Ovary (tissue), 9 donors: ENCODE data around the gene SLC38A10. TPM values are rescaled to one million over a fixed set of nuclear protein-coding genes. Genes with fewer than 3 reads are reported as not detected.

Experiments
- DNase-seq, 5 donors: peaks; one replicate each; pipeline ENCODE4 v3.0.0-alpha.2; 2019 to 2020
- H3K27ac ChIP-seq, 2 donors: fragments of 200-600 bp; one replicate each; pipeline versions ENCODE4 v1.5.1 to v1.8.0; 2019 to 2022
- H3K27me3 ChIP-seq: fragments of 200-600 bp; one replicate; pipeline ENCODE4 v1.8.0; 2022
- H3K36me3 ChIP-seq: fragments of 200-600 bp; sonication (generic); one replicate; pipeline ENCODE4 v1.5.1; 2019
- H3K4me1 ChIP-seq: one replicate; pipeline ENCODE4 v1.8.1; 2013; ENCODE audit warnings: mild to moderate bottlenecking, moderate library complexity; ENCODE audit not compliant: insufficient read depth
- H3K4me3 ChIP-seq: fragments of 200-600 bp; sonication (generic); one replicate; pipeline ENCODE4 v1.5.1; 2017
- H3K9me3 ChIP-seq, 2 donors: fragments of 200-600 bp in 1 of 2; sonication (generic) in 1 of 2; one replicate each; pipeline versions ENCODE4 v1.5.1 to v1.8.1; 2013 to 2019; ENCODE audit warnings: mild to moderate bottlenecking in 1 of 2, moderate library complexity in 1 of 2
- CTCF ChIP-seq, 3 donors: fragments of 450-650 bp in 2 of 3; fragments of 200-600 bp in 1 of 3; IDR thresholded peaks; one replicate each; pipeline versions ENCODE4 v1.5.1 to v1.8.0; 2016 to 2022; ENCODE audit warnings: antibody characterized with exemption in 3 of 3, mild to moderate bottlenecking in 1 of 3
- EP300 ChIP-seq: sonication (generic); formaldehyde crosslinking; IDR thresholded peaks from one replicate; pipeline ENCODE4 v1.6.1; 2017; ENCODE audit warnings: antibody characterized with exemption
- POLR2A ChIP-seq: fragments of 450-650 bp; IDR thresholded peaks from one replicate; pipeline ENCODE4 v1.6.1; 2017; ENCODE audit warnings: antibody characterized with exemption, mild to moderate bottlenecking, moderate library complexity
- WGBS, 3 donors: extraction: QIAGEN DNeasy Blood & Tissue Kit in 1 of 3; methylation state at CpG; one replicate each; pipeline versions ENCODE4 v1.1.5 to v1.1.7; 2013 to 2017; 5-methylcytosine and 5-hydroxymethylcytosine counted together
- intact Hi-C, 4 donors: fragments of 100-400 bp; cut with DNase I; formaldehyde crosslinking; loops; one replicate each; pipeline versions ENCODE4 v1.11.0 to v1.15.1; 2022 to 2023
- polyA plus RNA-seq, 2 donors: library from polyadenylated mRNA; stranded (reverse); fragments of 200-250 nt in 1 of 2; fragments of 350-450 nt in 1 of 2; fragmentation: Illumina TruSeq in 1 of 2; extraction: RNeasy Lipid Tissue Mini Kit (QIAGEN cat#74804) in 1 of 2; gene quantifications; one replicate each; pipeline ENCODE4 v1.2.3, GENCODE V29; 2013 to 2014
- total RNA-seq, 7 donors: library from RNA; depleted of rRNA in 2 of 7; stranded (reverse); fragments of >200 nt in 2 of 7; fragmentation: NEBNext Ultra II Directional in 3 of 7; extraction: Animal tissue kit (Norgen Biotek cat#: 25700) in 3 of 7; gene quantifications; one replicate each; pipeline versions ENCODE4 v1.1.0 to v1.2.4, GENCODE V29; 2016 to 2023
- donor health status: DM: no; HTN: no; CAD: no; lungs with moderate emphysema.
- donor health status: DM: no; HTN: no; CAD: no.
- donor health status: Bipolar disorder and iron deficiency.
- donor health status: DM: yes; HTN: yes; CAD: no.
- donor health status: DM: no; HTN: no; CAD: no.
- donor health status: DM: yes; HTN: yes; CAD: no.

The SLC38A10 gene
- total and polyA plus RNA-seq, 9 donors: 11.5 to 75.7 (median 64.3) TPM

GRCh38 chr17:81251709-81252301 is 43.3 kb downstream of the SLC38A10 start:
- peaks cover 3% of the 10 kb centered on the region for H3K4me1 ChIP-seq
- H3K4me3 ChIP-seq: no peak overlapping the region
- intact Hi-C loops: loop anchor here (2.0 to 10.0 kb wide), 4 partner anchors 233 to 353 kb away; no protein-coding TSS in a partner anchor
- WGBS, 3 donors: 84 to 86% (median 86%) methylated on average over 29 of the region's 29 CpGs
- no peaks in the 10 kb centered on the region for H3K36me3 ChIP-seq
- no peaks in the 10 kb centered on the region for H3K27me3 ChIP-seq
- no peaks in the 10 kb centered on the region for H3K9me3 ChIP-seq
- DNase-seq: no peak
- H3K27ac ChIP-seq: no peak overlapping the region
- TF ChIP-seq POLR2A: no peak
- TF ChIP-seq CTCF (IDR thresholded peaks at IDR 0.05): no peak
- no peak for TF ChIP-seq EP300

GRCh38 chr17:81251094-81251708 is 43.9 kb downstream of the SLC38A10 start:
- Histone ChIP-seq H3K4me1 (peaks cover 3% of the 10 kb centered on the region), H3K4me3 (no peak overlapping the region), H3K36me3 (no peaks in the 10 kb centered on the region), H3K27me3 (no peaks in the 10 kb centered on the region), H3K27ac (no peak overlapping the region), H3K9me3 (no peaks in the 10 kb centered on the region)
- no peak for TF ChIP-seq POLR2A
- no peak for TF ChIP-seq EP300
- no peak for TF ChIP-seq CTCF (IDR thresholded peaks at IDR 0.05)
- intact Hi-C loops: loop anchor here (5.0 to 10.0 kb wide), 2 partner anchors 351 to 354 kb away; no protein-coding TSS in a partner anchor
- 76 to 81% (median 79%) methylated on average over 25 of the region's 25 CpGs for WGBS, 3 donors
- no peak for DNase-seq

- no peaks in the 10 kb centered on the region for H3K9me3 ChIP-seq
- 87 to 89% (median 89%) methylated on average over 24 to 31 of the region's 31 CpGs for WGBS, 3 donors
- no peak overlapping the region for H3K27ac ChIP-seq
- intact Hi-C loops: loop anchor here (5.0 to 10.0 kb wide), 2 partner anchors 352 to 354 kb away; no protein-coding TSS in a partner anchor
- H3K27me3 ChIP-seq: no peaks in the 10 kb centered on the region
- no peak for DNase-seq
- no peak for TF ChIP-seq POLR2A
- TF ChIP-seq EP300: no peak
- no peak for TF ChIP-seq CTCF (IDR thresholded peaks at IDR 0.05)
- H3K4me3 ChIP-seq: no peak overlapping the region
- H3K4me1 ChIP-seq: peaks cover 3% of the 10 kb centered on the region
- no peaks in the 10 kb centered on the region for H3K36me3 ChIP-seq
Observed at GRCh38 chr17:81250286-81251093, 44.6 kb downstream of the SLC38A10 start.

- Histone ChIP-seq H3K4me3 (no peak overlapping the region), H3K9me3 (no peaks in the 10 kb centered on the region), H3K27ac (no peak overlapping the region), H3K27me3 (no peaks in the 10 kb centered on the region), H3K36me3 (no peaks in the 10 kb centered on the region), H3K4me1 (no peaks in the 10 kb centered on the region)
- intact Hi-C loops: loop anchor here (5.0 to 10.0 kb wide), 2 partner anchors 353 to 355 kb away; no protein-coding TSS in a partner anchor
- no peak for DNase-seq
- 85 to 92% (median 86%) methylated on average over 15 of the region's 15 CpGs for WGBS, 3 donors
- TF ChIP-seq EP300 (no peak), CTCF (IDR thresholded peaks at IDR 0.05) (no peak), POLR2A (no peak)
Observed at GRCh38 chr17:81249223-81250040, 45.7 kb downstream of the SLC38A10 start.
